Umbilical cord (tissue), 2 donors: ENCODE measurements around the gene CABP2. TPM values are rescaled to one million over a fixed set of nuclear protein-coding genes. Genes with fewer than 3 reads are reported as not detected.
A peak's percentile ranks its signal among the peaks of the same experiment; 100 is the strongest.
"Not testable (repeated sequence)": the region's sequence is repeated elsewhere in the genome, so short reads cannot be mapped to it uniquely, and the experiment has no call there.

Experiments used
- DNase-seq: peaks from one replicate; pipeline ENCODE4 v3.0.0-alpha.2; 2015; ENCODE audit warnings: low spot score
- total RNA-seq: library from RNA; depleted of rRNA; stranded (reverse); fragments of >200 nt; gene quantifications from one replicate; pipeline ENCODE4 v1.2.3, GENCODE V29; 2014; ENCODE audit warnings: low replicate concordance; ENCODE audit not compliant: insufficient read depth

Gene CABP2
- total RNA-seq, 1 donor from 2014 or later: not detected

- no peak for DNase-seq
Measured at GRCh38 chr11:67539550-67539949, 16.3 kb upstream of the CABP2 start.

GRCh38 chr11:67538823-67539505, 15.7 kb upstream of the CABP2 start:
- no peak for DNase-seq

GRCh38 chr11:67538306-67538705, 15.1 kb upstream of the CABP2 start:
- peak; percentile 13 for DNase-seq

- DNase-seq: no peak
Measured at GRCh38 chr11:67535561-67535960, 12.3 kb upstream of the CABP2 start.

- DNase-seq: no peak
Measured at GRCh38 chr11:67534070-67534679, 10.9 kb upstream of the CABP2 start.

GRCh38 chr11:67532889-67533288, 9.6 kb upstream of the CABP2 start:
- no peak for DNase-seq

- no peak for DNase-seq
Measured at GRCh38 chr11:67530282-67530592, 7.0 kb upstream of the CABP2 start.

GRCh38 chr11:67528376-67528775, 5.1 kb upstream of the CABP2 start:
- no peak for DNase-seq

GRCh38 chr11:67525275-67525976, 2.2 kb upstream of the CABP2 start:
- DNase-seq: no peak

GRCh38 chr11:67524480-67524808, 1.2 kb upstream of the CABP2 start:
- DNase-seq: no peak

GRCh38 chr11:67523556-67524479, 572 bp upstream of the CABP2 start:
- DNase-seq: no peak

GRCh38 chr11:67522338-67522737, 908 bp downstream of the CABP2 start:
- no peak for DNase-seq

- no peak for DNase-seq
Measured at GRCh38 chr11:67521924-67522323, 1.3 kb downstream of the CABP2 start.

- DNase-seq: no peak
Measured at GRCh38 chr11:67520856-67521824, 2.1 kb downstream of the CABP2 start.

GRCh38 chr11:67519726-67520125, 3.5 kb downstream of the CABP2 start:
- no peak for DNase-seq

- DNase-seq: no peak
Measured at GRCh38 chr11:67517784-67518552, 5.3 kb downstream of the CABP2 start.

GRCh38 chr11:67516806-67517205, 6.4 kb downstream of the CABP2 start:
- no peak for DNase-seq

- no peak for DNase-seq
Measured at GRCh38 chr11:67514116-67514515, 9.1 kb downstream of the CABP2 start.

- DNase-seq: not testable (repeated sequence)
Measured at GRCh38 chr11:67511558-67511957, 11.7 kb downstream of the CABP2 start.

- no peak for DNase-seq
Measured at GRCh38 chr11:67510023-67510345, 13.3 kb downstream of the CABP2 start.
